Measurements from ENCODE around the gene ENPEP. TPM values are rescaled to one million over a fixed set of nuclear protein-coding genes. Genes with fewer than 3 reads are reported as not detected.

ENPEP gene
- total RNA-seq, 2 donors from 2014 or later: 0.78 to 4.0 TPM

GRCh38 chr4:110514889-110515479, 39.0 kb downstream of the ENPEP start:
- no peaks in the 10 kb centered on the region for H3K36me3 ChIP-seq (replicated peaks in 1 of 2; ENCODE audit: insufficient read depth in 1 of 2, low read depth in 2 of 2)
- intact Hi-C loops (cut with DNase I): loop anchor here (5.0 kb wide), 1 partner anchor 518 kb away; no protein-coding TSS in a partner anchor
- ATAC-seq: peak; percentile 34
- H3K4me3 ChIP-seq: no peak overlapping the region
- H3K27me3 ChIP-seq: no peaks in the 10 kb centered on the region
- H3K27ac ChIP-seq: peak overlapping the region in 1 of 4 donors; percentile 79
- TF ChIP-seq POLR2A (IDR thresholded peaks at IDR 0.05) (no peak), CTCF (IDR thresholded peaks at IDR 0.05) (peak; percentile 14 to 71 (median 59))
- no peaks in the 10 kb centered on the region for H3K9me3 ChIP-seq
- H3K4me1 ChIP-seq: peaks cover 7% of the 10 kb centered on the region
- no peak for DNase-seq

- Histone ChIP-seq H3K36me3 (replicated peaks in 1 of 2; ENCODE audit: insufficient read depth in 1 of 2, low read depth in 2 of 2) (no peaks in the 10 kb centered on the region), H3K9me3 (no peaks in the 10 kb centered on the region), H3K4me3 (no peak overlapping the region), H3K27ac (peak overlapping the region; percentile 27 to 79 (median 48)), H3K4me1 (peaks cover 7% of the 10 kb centered on the region), H3K27me3 (no peaks in the 10 kb centered on the region)
- intact Hi-C loops (cut with DNase I): no loop called here
- DNase-seq: peak; percentile 27 to 64 (median 38)
- no peak for TF ChIP-seq POLR2A (IDR thresholded peaks at IDR 0.05)
- peak in 2 of 7 experiments; percentile 2 to 6 for TF ChIP-seq CTCF (IDR thresholded peaks at IDR 0.05)
- peak; percentile 72 for ATAC-seq
- 30 to 32% methylated on average over 5 of the region's 5 CpGs for WGBS, 2 donors
These were observed 39.7 kb downstream of the ENPEP start for GRCh38 chr4:110515676-110516075.

GRCh38 chr4:110516106-110516922, 40.4 kb downstream of the ENPEP start:
- no peaks in the 10 kb centered on the region for H3K9me3 ChIP-seq
- H3K4me1 ChIP-seq: peaks cover 7% of the 10 kb centered on the region
- TF ChIP-seq CTCF (IDR thresholded peaks at IDR 0.05) (peak in 6 of 7 experiments; percentile 63 to 89 (median 85)), POLR2A (IDR thresholded peaks at IDR 0.05) (peak in 2 of 3 donors; percentile 42 to 56)
- DNase-seq (peak; percentile 87 to 91 (median 88)), ATAC-seq (peak; percentile 96)
- H3K27me3 ChIP-seq: no peaks in the 10 kb centered on the region
- intact Hi-C loops (cut with DNase I): no loop called here
- no peak overlapping the region for H3K4me3 ChIP-seq
- H3K36me3 ChIP-seq (replicated peaks in 1 of 2; ENCODE audit: insufficient read depth in 1 of 2, low read depth in 2 of 2): no peaks in the 10 kb centered on the region
- WGBS, 2 donors: 4 to 7% methylated on average over 8 of the region's 8 CpGs
- H3K27ac ChIP-seq: peak overlapping the region in 3 of 4 donors; percentile 47 to 79 (median 48)

- ATAC-seq (no peak), DNase-seq (peak; percentile 15 to 29 (median 24))
- intact Hi-C loops (cut with DNase I): no loop called here
- Histone ChIP-seq H3K27ac (no peak overlapping the region), H3K9me3 (no peaks in the 10 kb centered on the region), H3K36me3 (replicated peaks in 1 of 2; ENCODE audit: insufficient read depth in 1 of 2, low read depth in 2 of 2) (no peaks in the 10 kb centered on the region), H3K27me3 (no peaks in the 10 kb centered on the region), H3K4me3 (no peak overlapping the region), H3K4me1 (peaks cover 7% of the 10 kb centered on the region)
- peak; percentile 40 to 78 (median 59) for TF ChIP-seq CTCF (IDR thresholded peaks at IDR 0.05)
- TF ChIP-seq POLR2A (IDR thresholded peaks at IDR 0.05): no peak
- WGBS, 2 donors: 39 to 60% methylated on average over 2 of the region's 2 CpGs
These were observed 43.0 kb downstream of the ENPEP start for GRCh38 chr4:110518889-110519490.
